ENCODE measurements around the gene TCIRG1.

TCIRG1 gene

DNA sequence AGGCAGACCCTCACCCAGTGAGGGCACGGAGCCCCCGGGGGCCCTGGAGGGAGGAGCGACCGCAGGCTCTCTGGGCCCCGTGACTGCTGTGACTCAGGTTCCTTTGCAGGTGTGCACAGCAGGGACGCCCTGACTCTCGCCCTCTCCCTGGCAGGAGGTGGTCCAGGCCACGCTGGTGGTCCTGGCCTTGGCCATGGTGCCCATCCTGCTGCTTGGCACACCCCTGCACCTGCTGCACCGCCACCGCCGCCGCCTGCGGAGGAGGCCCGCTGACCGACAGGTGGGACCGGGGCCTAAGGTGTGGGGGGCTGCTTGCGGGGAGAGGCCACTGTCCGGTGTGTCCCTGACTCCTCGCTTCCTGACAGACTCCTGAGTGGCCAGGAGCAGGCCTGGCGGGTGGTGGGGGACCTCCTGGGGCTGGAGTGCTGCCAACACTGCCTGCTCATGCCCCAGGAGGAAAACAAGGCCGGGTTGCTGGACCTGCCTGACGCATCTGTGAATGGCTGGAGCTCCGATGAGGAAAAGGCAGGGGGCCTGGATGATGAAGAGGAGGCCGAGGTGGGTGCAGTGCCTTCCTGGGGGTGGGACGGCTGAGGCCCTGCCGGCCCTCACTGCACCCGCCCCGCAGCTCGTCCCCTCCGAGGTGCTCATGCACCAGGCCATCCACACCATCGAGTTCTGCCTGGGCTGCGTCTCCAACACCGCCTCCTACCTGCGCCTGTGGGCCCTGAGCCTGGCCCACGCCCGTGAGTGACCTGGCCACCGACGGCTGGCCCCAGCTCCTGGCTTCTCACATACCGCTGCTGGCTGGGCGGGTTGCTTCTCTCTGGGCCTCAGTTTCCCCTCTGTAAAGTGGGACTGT is 10.9 kb downstream of the TCIRG1 start:
- Mint-ChIP-seq H3K27ac (no peak overlapping the region), H3K4me3 (no peak overlapping the region), H3K36me3 (ENCODE audit: insufficient read depth) (peaks cover 45% of the 10 kb centered on the region), H3K4me1 (ENCODE audit: low read depth in 2 of 2) (no peaks in the 10 kb centered on the region), H3K27me3 (no peaks in the 10 kb centered on the region), H3K9me3 (no peaks in the 10 kb centered on the region)
- ATAC-seq (replicated peaks) (no peak), DNase-seq (no peak)

DNA sequence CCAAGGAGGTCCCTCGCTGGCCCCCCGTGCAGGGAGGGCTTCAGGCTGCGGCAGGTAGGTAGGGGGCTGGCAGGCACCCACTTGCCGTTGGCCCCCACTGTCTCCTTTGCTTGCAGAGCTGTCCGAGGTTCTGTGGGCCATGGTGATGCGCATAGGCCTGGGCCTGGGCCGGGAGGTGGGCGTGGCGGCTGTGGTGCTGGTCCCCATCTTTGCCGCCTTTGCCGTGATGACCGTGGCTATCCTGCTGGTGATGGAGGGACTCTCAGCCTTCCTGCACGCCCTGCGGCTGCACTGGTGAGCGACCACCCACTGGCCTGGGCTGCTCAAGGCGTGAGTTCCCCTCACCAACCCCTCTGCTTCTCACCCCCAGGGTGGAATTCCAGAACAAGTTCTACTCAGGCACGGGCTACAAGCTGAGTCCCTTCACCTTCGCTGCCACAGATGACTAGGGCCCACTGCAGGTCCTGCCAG is 11.6 kb downstream of the TCIRG1 start:
- Mint-ChIP-seq H3K36me3 (ENCODE audit: insufficient read depth) (peaks cover 44% of the 10 kb centered on the region), H3K4me3 (no peak overlapping the region), H3K4me1 (ENCODE audit: low read depth in 2 of 2) (no peaks in the 10 kb centered on the region), H3K27ac (no peak overlapping the region), H3K9me3 (no peaks in the 10 kb centered on the region), H3K27me3 (no peaks in the 10 kb centered on the region)
- DNase-seq (no peak), ATAC-seq (replicated peaks) (no peak)

DNA sequence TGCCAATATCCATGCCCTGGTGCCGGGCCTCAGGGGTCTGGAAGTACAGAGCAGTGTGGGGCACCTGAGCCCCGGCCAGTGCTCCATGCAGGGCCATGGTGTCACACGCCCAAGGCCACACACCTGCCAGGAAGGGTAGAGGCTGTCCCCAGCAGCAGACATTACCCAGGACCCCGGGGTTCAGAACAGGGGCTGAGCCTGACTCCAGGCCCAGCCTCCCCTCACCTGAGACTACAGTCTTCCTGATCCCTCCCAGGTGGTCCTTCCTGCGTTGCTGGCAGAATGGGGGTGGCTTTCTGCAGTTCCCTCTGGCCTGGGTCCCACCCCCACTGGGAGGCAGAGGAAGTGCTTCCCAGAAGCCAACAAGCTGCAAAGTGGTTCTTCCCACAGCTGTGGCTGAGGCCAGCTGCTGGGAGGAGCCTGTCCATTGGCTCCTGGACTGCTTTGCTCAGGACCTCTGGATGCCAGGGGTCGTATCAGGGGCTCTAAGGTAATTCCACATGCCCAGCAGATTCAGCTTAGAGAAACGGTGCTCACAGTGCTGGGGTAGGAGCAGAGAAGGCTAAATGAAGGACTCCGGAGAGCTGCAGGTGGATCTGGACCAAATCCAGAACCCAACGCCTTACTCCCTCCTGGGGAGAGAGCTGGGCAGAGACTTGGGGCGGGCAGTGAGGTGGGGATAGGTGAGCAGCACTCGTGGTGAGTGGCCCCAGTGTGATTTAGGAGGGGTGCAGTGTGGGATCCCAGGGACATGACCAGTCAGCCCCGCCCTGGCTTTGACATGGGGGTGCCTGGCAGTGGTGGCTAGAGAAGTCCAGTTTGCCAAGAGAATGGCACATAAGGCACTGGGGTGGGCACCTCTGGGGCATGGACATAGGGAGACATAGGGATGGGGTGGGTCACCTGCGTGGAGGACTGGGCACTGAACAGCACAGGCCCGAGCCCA is 12.6 kb downstream of the TCIRG1 start:
- Mint-ChIP-seq H3K4me3 (no peak overlapping the region), H3K27ac (peak overlapping the region; percentile 18 to 59), H3K4me1 (ENCODE audit: low read depth in 2 of 2) (no peaks in the 10 kb centered on the region), H3K27me3 (no peaks in the 10 kb centered on the region), H3K9me3 (no peaks in the 10 kb centered on the region), H3K36me3 (ENCODE audit: insufficient read depth) (peaks cover 39% of the 10 kb centered on the region)
- no peak for DNase-seq
- ATAC-seq (replicated peaks): no peak

DNA sequence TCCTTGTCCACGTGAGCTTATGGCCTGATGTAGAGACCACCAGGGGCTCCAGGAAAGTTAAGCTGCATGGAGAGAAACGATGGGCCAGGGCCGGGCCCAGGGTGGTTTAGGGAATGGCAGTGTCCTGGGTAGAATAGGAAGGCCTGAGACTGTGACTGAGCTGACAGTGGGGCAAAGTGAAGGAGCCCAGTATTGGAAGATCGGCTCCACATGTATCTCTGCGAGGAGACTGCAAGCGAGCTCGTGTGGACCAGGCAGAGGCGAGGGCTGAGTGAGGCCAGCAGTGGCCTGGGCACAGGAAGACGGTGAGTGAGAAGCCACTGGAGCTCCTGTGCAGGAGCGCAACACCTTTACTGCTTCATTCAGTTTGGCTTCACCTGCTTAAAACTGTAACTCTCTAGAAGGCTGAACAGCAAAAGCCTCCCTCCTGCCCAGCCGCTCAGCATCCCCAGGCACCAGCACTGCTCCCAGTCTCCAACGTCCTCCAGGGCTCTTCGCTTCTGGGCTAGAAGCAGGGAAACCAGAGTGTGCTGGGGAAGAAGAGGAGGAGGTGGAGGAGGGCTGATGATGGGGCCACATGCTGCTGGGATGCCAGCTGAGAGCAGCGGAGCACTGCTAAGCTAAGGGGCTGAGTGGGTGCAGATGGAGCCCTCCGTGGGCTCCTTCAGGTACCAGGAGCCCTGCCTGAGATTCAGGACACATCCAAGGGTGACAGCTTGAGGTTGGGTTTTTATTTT is 13.5 kb downstream of the TCIRG1 start:
- no peak for ATAC-seq (replicated peaks)
- Mint-ChIP-seq H3K27ac (peak overlapping the region; percentile 27 to 59), H3K4me1 (ENCODE audit: low read depth in 2 of 2) (no peaks in the 10 kb centered on the region), H3K9me3 (no peaks in the 10 kb centered on the region), H3K27me3 (no peaks in the 10 kb centered on the region), H3K4me3 (no peak overlapping the region), H3K36me3 (ENCODE audit: insufficient read depth) (peaks cover 32% of the 10 kb centered on the region)
- DNase-seq: no peak

DNA sequence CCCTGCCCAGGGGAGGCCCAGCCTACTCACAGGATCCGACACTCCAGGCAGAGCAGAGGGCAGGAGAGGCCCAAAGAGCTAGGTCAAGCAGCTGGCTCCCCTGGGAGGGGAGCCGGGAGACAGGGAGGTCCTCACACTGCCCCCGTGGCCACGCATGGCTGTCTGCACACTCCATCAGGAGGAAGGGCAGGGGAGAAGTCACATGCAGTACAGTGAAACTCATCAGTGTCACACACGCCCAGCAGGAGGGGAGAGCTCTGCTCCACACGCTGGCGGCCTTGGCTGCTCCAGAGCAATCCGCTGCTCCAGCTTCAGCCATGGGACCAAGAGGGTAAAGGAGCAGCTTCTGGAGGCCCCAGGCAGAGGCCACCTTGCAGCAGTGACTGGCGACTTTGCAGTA is 14.3 kb downstream of the TCIRG1 start:
- DNase-seq (no peak), ATAC-seq (replicated peaks) (no peak)
- H3K9me3 Mint-ChIP-seq: no peaks in the 10 kb centered on the region

DNA sequence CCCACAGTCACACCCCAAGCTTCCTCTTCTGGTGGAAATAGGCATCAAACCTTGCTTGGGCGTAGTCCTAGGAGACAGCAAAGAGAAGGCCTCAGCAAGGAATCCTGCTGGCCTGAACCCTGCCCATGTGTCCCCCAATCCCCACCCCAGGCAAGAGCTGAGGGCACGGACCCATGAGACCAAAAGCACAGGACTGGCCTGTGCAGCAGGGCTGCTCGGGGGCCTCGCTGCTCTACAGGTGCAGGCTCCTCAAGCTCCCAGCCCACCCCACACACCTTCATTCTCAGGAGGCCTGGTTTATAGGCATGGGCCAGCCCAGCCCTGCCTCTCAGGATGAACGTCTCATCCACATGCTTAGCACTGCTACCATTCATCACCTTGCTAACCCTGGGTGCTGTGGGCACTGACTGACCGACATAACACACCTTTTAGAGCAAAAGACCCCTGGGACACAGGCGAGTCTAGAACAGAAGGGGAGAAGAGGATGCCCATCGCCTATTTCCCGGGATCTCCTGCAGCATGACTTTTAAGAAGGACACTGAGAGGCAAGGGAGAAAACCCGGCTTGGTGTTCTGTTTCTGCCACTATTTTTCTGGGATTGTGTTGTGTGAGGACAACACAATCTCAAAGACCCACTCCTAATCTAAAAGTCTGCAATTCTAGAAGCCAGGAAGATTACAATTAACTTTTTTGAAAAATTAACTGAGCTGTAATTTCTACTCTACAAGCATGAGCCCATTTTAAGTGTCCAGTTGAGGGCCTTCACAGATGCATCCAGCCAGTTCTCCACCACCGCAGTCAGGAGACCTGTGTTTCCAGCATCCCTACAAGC is 15.4 kb downstream of the TCIRG1 start:
- ATAC-seq (replicated peaks): no peak
- no peaks in the 10 kb centered on the region for H3K9me3 Mint-ChIP-seq
- H3K4me1 Mint-ChIP-seq (ENCODE audit: low read depth in 2 of 2): no peaks in the 10 kb centered on the region
- no peak overlapping the region for H3K4me3 Mint-ChIP-seq
- no peak for DNase-seq
- H3K27ac Mint-ChIP-seq: peak overlapping the region in 1 of 2 donors; percentile 15
- no peaks in the 10 kb centered on the region for H3K27me3 Mint-ChIP-seq
- peaks cover 19% of the 10 kb centered on the region for H3K36me3 Mint-ChIP-seq (ENCODE audit: insufficient read depth)

More for the DNA sequence above, 14.3 kb downstream of the TCIRG1 start:
- Mint-ChIP-seq H3K4me1 (ENCODE audit: low read depth in 2 of 2) (no peaks in the 10 kb centered on the region), H3K4me3 (no peak overlapping the region), H3K27ac (peak overlapping the region; percentile 27 to 59), H3K27me3 (no peaks in the 10 kb centered on the region), H3K36me3 (ENCODE audit: insufficient read depth) (peaks cover 25% of the 10 kb centered on the region)

DNA sequence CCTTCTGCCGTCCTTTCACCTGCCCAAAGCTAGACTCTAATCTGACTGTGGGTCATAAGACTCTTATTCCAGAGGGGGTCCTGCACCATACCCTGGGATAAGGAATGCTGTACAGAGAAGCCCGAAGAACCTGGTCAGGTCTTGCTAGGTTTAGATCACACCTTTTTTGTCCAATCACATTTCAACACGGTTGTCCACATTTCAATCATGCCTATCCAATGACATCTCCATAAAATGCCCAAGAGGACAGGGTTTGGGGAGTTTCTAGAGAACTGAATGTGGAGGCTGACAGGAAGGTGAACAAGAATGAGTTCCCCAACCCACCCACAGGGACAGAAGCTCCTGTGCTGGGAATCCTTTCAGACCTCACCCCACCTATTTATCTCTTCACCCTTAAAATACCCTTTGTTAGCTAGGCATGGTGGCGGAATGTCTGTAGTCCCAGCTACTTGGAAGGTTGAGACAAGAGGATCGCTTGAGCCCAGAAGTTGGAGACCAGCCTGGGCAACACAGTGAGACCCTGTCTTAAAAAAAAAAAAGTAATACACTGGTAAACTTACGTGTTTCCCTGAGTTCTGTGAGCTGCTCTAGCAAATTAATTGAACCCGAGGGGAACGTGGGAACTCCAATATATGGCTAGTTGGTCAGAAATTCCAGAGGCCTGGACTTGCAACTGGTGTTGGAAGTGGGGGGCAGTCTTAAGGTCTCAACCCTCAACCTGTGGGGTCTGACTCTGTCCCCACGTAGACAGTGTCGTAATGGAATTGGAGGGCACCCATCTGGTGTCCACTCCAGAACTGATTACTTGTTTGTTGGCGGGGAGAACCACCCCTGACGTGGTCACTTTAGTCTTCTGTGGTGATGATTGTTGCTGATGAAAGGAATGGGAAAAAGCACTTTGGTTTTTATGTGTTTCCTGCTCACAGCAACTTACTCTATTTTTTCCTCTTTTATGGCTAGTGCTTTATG is 17.8 kb downstream of the TCIRG1 start:
- H3K27me3 Mint-ChIP-seq: no peaks in the 10 kb centered on the region
- ATAC-seq (replicated peaks) (no peak), DNase-seq (no peak)
- H3K36me3 Mint-ChIP-seq (ENCODE audit: insufficient read depth): peaks cover 11% of the 10 kb centered on the region
- no peak overlapping the region for H3K4me3 Mint-ChIP-seq
- H3K9me3 Mint-ChIP-seq: no peaks in the 10 kb centered on the region
- H3K27ac Mint-ChIP-seq: no peak overlapping the region
- H3K4me1 Mint-ChIP-seq (ENCODE audit: low read depth in 2 of 2): no peaks in the 10 kb centered on the region

DNA sequence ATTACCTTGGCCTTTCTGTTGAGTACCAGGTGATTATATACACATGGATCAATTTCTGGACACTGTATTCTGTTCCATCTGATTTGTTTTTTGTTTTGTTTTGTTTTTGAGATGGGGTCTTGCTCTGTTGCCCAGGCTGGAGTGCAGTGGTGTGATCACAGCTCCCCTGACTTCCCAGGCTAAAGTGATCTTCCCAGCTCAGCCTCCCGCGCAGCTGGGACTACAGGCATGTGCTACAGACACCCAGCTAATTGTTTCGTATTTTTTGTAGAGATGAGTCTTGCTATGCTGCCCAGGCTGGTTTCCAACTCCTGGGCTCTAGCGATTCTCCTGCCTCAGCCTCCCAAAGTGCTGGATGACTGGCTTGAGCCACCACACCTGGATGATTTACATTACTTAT is 19.0 kb downstream of the TCIRG1 start:
- H3K27ac Mint-ChIP-seq: no peak overlapping the region
- H3K4me3 Mint-ChIP-seq: no peak overlapping the region
- DNase-seq (no peak), ATAC-seq (replicated peaks) (no peak)
- no peaks in the 10 kb centered on the region for H3K4me1 Mint-ChIP-seq (ENCODE audit: low read depth in 2 of 2)
- H3K9me3 Mint-ChIP-seq: no peaks in the 10 kb centered on the region
- peaks cover 4% of the 10 kb centered on the region for H3K36me3 Mint-ChIP-seq (ENCODE audit: insufficient read depth)
- no peaks in the 10 kb centered on the region for H3K27me3 Mint-ChIP-seq

DNA sequence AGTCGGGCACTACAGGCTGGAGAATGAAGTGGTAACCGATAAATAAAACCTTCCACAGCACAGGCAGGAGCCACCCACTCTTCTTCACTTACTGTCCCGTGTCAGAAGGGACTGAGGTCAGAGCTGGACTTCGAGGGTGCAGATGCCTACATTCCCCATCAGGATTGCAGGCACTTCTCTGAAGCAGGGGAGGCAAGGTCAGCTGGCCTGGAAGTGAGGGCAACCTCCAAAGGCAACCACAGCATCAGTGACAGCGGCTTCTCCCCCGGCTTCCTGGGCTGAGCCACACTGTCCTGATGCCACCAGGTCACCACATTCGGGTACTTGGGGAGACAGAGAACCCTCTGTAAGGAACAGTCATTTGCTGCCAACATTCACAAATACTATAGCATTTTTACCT is 22.7 kb downstream of the TCIRG1 start:
- H3K27ac Mint-ChIP-seq: no peak overlapping the region
- H3K4me3 Mint-ChIP-seq: no peak overlapping the region
- H3K4me1 Mint-ChIP-seq (ENCODE audit: low read depth in 2 of 2): no peaks in the 10 kb centered on the region
- no peaks in the 10 kb centered on the region for H3K36me3 Mint-ChIP-seq (ENCODE audit: insufficient read depth)
- DNase-seq (no peak), ATAC-seq (replicated peaks) (no peak)
- H3K27me3 Mint-ChIP-seq: no peaks in the 10 kb centered on the region
- no peaks in the 10 kb centered on the region for H3K9me3 Mint-ChIP-seq

DNA sequence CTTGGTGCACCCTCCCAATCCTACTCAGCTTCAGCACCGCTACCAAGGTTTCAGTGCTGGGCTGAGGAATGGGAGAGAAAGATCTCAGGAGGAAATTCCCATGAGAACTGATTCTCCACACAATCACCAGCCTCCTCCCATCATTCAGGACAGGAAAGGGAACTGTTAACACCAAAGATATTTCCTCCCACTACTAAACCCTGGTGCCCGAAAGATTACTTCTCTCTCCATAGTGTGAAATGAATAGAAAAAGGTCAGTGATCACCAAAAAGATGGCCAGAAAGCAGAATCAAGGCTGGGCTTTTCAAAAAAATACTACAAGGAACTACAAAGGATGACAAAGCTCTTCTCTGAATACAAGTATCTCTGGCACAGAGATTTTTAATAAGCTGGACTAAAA is 26.1 kb downstream of the TCIRG1 start:
- no peak for ATAC-seq (replicated peaks)
- no peak overlapping the region for H3K27ac Mint-ChIP-seq
- no peak overlapping the region for H3K4me3 Mint-ChIP-seq
- no peak for DNase-seq
- H3K36me3 Mint-ChIP-seq (ENCODE audit: insufficient read depth): no peaks in the 10 kb centered on the region
- no peaks in the 10 kb centered on the region for H3K27me3 Mint-ChIP-seq
- no peaks in the 10 kb centered on the region for H3K4me1 Mint-ChIP-seq (ENCODE audit: low read depth in 2 of 2)
- H3K9me3 Mint-ChIP-seq: no peaks in the 10 kb centered on the region

DNA sequence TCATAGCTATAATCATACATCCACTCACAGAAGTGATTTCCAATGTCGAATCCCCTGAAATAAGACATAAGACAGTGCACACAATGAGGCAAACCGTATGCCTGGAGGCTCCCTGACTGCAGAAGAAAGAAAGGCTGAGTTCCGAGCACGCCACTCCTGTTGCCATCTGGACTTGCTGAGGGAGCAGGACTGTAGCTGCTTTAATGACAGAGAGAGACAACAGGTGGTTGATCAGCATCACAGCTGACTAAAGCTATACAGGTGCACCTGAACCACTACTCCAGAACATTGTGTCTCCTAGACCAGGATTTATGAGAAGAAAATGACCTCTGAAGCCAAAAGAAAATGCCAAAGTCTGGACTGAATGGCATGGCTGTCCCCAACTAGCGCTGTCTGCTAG is 27.0 kb downstream of the TCIRG1 start:
- Mint-ChIP-seq H3K36me3 (ENCODE audit: insufficient read depth) (no peaks in the 10 kb centered on the region), H3K9me3 (no peaks in the 10 kb centered on the region)
- no peak for ATAC-seq (replicated peaks)

DNA sequence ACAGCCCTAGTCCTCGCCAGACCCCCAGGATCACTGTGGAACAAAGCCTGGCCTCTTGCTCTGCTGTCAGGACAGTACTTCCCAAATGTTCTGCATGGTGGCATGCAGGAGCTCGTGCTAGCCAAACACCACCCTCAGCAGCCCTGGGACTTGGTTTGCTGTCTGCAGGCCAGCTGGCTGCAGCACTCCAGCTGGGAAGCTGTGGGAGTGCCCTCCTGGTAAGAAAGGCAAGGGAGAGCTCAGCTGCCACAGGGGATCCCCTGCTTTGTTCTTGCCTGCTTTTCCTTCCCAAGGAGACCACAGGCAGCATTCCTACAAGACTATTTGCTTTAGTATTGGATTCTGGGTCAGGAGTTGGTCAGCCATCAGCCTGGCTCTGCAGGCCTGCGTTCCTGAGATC is 27.9 kb downstream of the TCIRG1 start:
- Mint-ChIP-seq H3K27me3 (no peaks in the 10 kb centered on the region), H3K4me3 (no peak overlapping the region), H3K27ac (no peak overlapping the region), H3K9me3 (no peaks in the 10 kb centered on the region), H3K4me1 (ENCODE audit: low read depth in 2 of 2) (no peaks in the 10 kb centered on the region), H3K36me3 (ENCODE audit: insufficient read depth) (no peaks in the 10 kb centered on the region)
- no peak for DNase-seq
- no peak for ATAC-seq (replicated peaks)

More for the DNA sequence above, 27.0 kb downstream of the TCIRG1 start:
- Mint-ChIP-seq H3K27me3 (no peaks in the 10 kb centered on the region), H3K27ac (no peak overlapping the region), H3K4me1 (ENCODE audit: low read depth in 2 of 2) (no peaks in the 10 kb centered on the region), H3K4me3 (no peak overlapping the region)
- DNase-seq: no peak

All from effector memory CD8-positive, alpha-beta T cell (primary cell).